K562 (cell line): ENCODE measurements around the gene UBE2R2. TPM values are rescaled to one million over a fixed set of nuclear protein-coding genes. Genes with fewer than 3 reads are reported as not detected.

ENCODE experiments used
- BRD4 ChIP-seq: fragments of 200-600 bp; sonication (generic); IDR thresholded peaks from 2 replicates; pipeline ENCODE4 v1.6.1; 2017; ENCODE audit warnings: inconsistent platforms
- CREBBP ChIP-seq: IDR thresholded peaks from one replicate; pipeline ENCODE4 v1.6.1; 2012; ENCODE audit warnings: low read depth, mild to moderate bottlenecking, control low read depth, inconsistent platforms, low read length
- CREM ChIP-seq: IDR thresholded peaks from 2 replicates; pipeline ENCODE4 v1.6.1; 2014; ENCODE audit warnings: antibody characterized with exemption, low read depth
- DNMT1 ChIP-seq: fragments of 450-650 bp; IDR thresholded peaks from 2 replicates; pipeline ENCODE4 v1.6.1; 2016; ENCODE audit warnings: antibody characterized with exemption, mild to moderate bottlenecking
- DPF2 ChIP-seq: fragments of 450-650 bp; IDR thresholded peaks from 2 replicates; pipeline ENCODE4 v1.6.1; 2016
- E2F3 ChIP-seq: fragments of 250-450 bp; sonication (Bioruptor Pico); IDR thresholded peaks from 2 replicates; pipeline ENCODE4 v1.4.0; 2020; ENCODE audit warnings: mild to moderate bottlenecking
- E2F8 ChIP-seq: fragments of 450-650 bp; IDR thresholded peaks from 2 replicates; pipeline ENCODE4 v1.7.1; 2018; ENCODE audit warnings: mild to moderate bottlenecking, low read depth; ENCODE audit not compliant: partially characterized antibody
- FIP1L1 ChIP-seq: fragments of 200-400 bp; formaldehyde crosslinking; IDR thresholded peaks from 2 replicates; pipeline ENCODE4 v1.6.1; 2018; ENCODE audit warnings: mild to moderate bottlenecking, low read depth, low read length; ENCODE audit not compliant: poor library complexity, severe bottlenecking
- KLF13 ChIP-seq: fragments of 450-650 bp; IDR thresholded peaks from 2 replicates; pipeline ENCODE4 v1.6.1; 2016; ENCODE audit warnings: missing genetic modification characterization, low read depth, mild to moderate bottlenecking, missing compliant biosample characterization, moderate library complexity, borderline replicate concordance
- MBD2 ChIP-seq: sonication (generic); IDR thresholded peaks from 2 replicates; pipeline ENCODE4 v1.6.1; 2016; ENCODE audit warnings: low read depth, borderline replicate concordance
- NEUROD1 ChIP-seq: fragments of 150-350 bp; IDR thresholded peaks from 2 replicates; pipeline ENCODE4 v1.6.1; 2014; ENCODE audit warnings: borderline replicate concordance, low read length, low read depth; ENCODE audit not compliant: partially characterized antibody
- OTX1 ChIP-seq: fragments of 450-650 bp; formaldehyde crosslinking; IDR thresholded peaks from 2 replicates; pipeline ENCODE4 v1.4.0; 2022; ENCODE audit warnings: mild to moderate bottlenecking
- RB1 ChIP-seq: fragments of 450-650 bp; IDR thresholded peaks from 2 replicates; pipeline ENCODE4 v1.6.1; 2017; ENCODE audit warnings: low read depth, mild to moderate bottlenecking
- RBM34 ChIP-seq: fragments of 200-400 bp; formaldehyde crosslinking; IDR thresholded peaks from 2 replicates; pipeline ENCODE4 v1.6.1; 2018; ENCODE audit warnings: low read length, borderline replicate concordance; ENCODE audit not compliant: insufficient read depth
- ZNF696 ChIP-seq: fragments of 250-450 bp; sonication (Bioruptor Pico); conservative IDR thresholded peaks from 2 replicates; pipeline ENCODE4 v1.4.0; 2020; ENCODE audit warnings: mild to moderate bottlenecking, moderate library complexity
- polyA plus RNA-seq, 8 experiments: library from polyadenylated mRNA; depleted of rRNA in 4 of 8; stranded (reverse) in 5 of 8; unstranded in 3 of 8; fragments of >200 nt; fragmentation: Nextera tagmentation in 2 of 8; fragmentation: Illumina TruSeq in 1 of 8; extraction: Ambion mirVana in 2 of 8; extraction: Trizol in 1 of 8; gene quantifications; 2 replicates each; pipeline versions ENCODE4 v1.2.1 to v1.2.3, GENCODE V29; 2011 to 2014; ENCODE audit warnings: inconsistent platforms in 1 of 8, missing spikeins in 1 of 8
- total RNA-seq, 7 experiments: library from RNA; depleted of rRNA in 6 of 7; stranded (reverse); fragments of >200 nt in 6 of 7; fragmentation: Illumina TruSeq in 2 of 7; extraction: Trizol in 2 of 7; gene quantifications; 2 replicates each; pipeline versions ENCODE4 v1.2.1 to v1.2.3, GENCODE V29; 2011 to 2021; ENCODE audit warnings: low replicate concordance in 1 of 7
- TF ChIP-seq, protein P1 (sequence below): sonication (generic); formaldehyde crosslinking; IDR thresholded peaks from 2 replicates; pipeline ENCODE4 v1.9.0; 2022; ENCODE audit warnings: mild to moderate bottlenecking, missing genetic modification reagents
- TF ChIP-seq, protein P2 (sequence below): sonication (generic); formaldehyde crosslinking; IDR thresholded peaks from 2 replicates; pipeline ENCODE4 v1.8.0; 2022; ENCODE audit warnings: mild to moderate bottlenecking, missing genetic modification reagents

Gene UBE2R2
- total and polyA plus RNA-seq, 9 of the 15 experiments (the other 6 are each of a cell fraction or from before 2014, with no cell fraction given) = 7.8 to 26.2 (median 11.8) TPM

DNA sequence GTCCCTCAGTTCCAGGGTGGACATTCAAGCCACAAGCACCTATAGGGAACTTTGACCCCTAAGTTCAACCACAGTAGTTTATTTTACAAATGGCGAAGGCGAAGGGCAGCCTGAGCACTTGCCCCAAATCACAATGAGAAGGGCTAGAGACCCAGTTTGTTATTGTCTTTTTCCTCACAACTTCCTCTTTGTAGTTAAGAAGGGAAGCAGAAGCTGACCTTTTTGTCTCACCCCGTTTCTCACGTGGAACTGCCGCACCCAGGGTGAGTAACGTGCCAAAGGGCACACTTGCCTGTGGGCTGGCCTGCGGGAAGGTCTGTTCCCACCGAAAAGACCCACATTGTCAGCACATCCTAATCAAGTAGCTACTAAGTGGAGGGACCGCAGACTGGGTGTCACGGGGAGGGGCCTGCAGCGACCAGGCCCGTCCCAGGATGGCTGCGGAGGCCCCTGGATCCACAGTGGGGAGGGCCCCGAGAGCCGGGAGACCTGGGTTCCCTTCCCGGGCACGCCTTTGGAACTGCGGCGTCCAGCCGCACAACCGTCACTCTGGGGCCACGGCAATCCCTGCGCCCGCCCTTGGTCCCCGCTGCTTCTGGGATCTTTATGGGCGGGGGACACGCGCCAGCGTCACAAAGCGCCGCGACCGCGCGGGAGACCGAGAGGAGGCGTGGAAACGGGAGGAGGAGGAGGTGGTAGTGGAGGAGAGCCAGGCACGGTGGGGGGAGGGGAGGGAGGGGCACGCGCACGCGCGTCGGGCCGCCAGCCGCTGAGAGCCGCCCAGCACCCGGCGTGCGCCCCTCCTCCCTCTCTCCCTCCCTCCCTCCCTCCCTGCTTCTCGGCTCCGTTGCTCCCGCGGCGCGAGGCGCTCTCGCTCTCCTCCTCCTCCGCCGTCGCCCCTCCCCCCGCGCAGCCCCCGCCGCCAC is at the start of gene UBE2R2 (continued):
- TF ChIP-seq DNMT1 (no peak), RBM34 (no peak), RB1 (peak; percentile 69), E2F3 (no peak), CREBBP (no peak), NEUROD1 (no peak), BRD4 (no peak), MBD2 (peak; percentile 35; the same call in 1 of the 2 replicates), CREM (peak; percentile 92), E2F8 (peak; percentile 46), KLF13 (tag) (no peak), OTX1 (CRISPR knock-in tag) (no peak), ZNF696 (CRISPR knock-in tag) (no peak), DPF2 (no peak; the same call in 1 of the 2 replicates), FIP1L1 (no peak)
- TF ChIP-seq, protein P1, sequence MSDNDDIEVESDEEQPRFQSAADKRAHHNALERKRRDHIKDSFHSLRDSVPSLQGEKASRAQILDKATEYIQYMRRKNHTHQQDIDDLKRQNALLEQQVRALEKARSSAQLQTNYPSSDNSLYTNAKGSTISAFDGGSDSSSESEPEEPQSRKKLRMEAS (CRISPR knock-in tag) = peak; percentile 52
- TF ChIP-seq, protein P2, sequence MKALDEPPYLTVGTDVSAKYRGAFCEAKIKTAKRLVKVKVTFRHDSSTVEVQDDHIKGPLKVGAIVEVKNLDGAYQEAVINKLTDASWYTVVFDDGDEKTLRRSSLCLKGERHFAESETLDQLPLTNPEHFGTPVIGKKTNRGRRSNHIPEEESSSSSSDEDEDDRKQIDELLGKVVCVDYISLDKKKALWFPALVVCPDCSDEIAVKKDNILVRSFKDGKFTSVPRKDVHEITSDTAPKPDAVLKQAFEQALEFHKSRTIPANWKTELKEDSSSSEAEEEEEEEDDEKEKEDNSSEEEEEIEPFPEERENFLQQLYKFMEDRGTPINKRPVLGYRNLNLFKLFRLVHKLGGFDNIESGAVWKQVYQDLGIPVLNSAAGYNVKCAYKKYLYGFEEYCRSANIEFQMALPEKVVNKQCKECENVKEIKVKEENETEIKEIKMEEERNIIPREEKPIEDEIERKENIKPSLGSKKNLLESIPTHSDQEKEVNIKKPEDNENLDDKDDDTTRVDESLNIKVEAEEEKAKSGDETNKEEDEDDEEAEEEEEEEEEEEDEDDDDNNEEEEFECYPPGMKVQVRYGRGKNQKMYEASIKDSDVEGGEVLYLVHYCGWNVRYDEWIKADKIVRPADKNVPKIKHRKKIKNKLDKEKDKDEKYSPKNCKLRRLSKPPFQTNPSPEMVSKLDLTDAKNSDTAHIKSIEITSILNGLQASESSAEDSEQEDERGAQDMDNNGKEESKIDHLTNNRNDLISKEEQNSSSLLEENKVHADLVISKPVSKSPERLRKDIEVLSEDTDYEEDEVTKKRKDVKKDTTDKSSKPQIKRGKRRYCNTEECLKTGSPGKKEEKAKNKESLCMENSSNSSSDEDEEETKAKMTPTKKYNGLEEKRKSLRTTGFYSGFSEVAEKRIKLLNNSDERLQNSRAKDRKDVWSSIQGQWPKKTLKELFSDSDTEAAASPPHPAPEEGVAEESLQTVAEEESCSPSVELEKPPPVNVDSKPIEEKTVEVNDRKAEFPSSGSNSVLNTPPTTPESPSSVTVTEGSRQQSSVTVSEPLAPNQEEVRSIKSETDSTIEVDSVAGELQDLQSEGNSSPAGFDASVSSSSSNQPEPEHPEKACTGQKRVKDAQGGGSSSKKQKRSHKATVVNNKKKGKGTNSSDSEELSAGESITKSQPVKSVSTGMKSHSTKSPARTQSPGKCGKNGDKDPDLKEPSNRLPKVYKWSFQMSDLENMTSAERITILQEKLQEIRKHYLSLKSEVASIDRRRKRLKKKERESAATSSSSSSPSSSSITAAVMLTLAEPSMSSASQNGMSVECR (CRISPR knock-in tag) = peak; percentile 70
